GM21515 (cell line): Measurements from ENCODE around the gene SF3B1.
"Not testable (repeated sequence)": the region's sequence is repeated elsewhere in the genome, so short reads cannot be mapped to it uniquely, and the experiment has no call there.

Source experiments
- ATAC-seq: cut with Tn5 transposase; IDR thresholded peaks from one replicate; pipeline ENCODE4 v1.9.1; 2021; ENCODE audit not compliant: unreplicated experiment

Gene SF3B1

DNA sequence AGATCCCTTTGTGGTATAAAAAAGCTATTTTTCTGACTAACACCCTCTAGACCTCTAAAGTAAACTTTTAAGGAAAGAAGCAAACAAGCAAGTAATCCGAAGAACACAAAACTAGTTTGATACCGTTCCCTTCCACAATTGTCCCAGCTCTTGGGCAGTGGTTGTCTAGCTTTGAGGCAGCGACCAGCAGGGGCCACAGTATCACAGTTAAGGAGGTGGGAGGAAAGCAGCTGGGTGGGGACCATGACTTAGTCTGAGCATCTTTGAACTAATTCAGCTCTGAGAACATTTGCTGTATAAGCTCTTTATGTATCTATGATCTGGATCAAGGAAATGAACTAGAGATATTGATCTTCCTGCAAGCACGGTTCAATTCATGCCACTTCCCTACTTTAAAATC, 51.0 kb downstream of the SF3B1 start:
- no peak for ATAC-seq

DNA sequence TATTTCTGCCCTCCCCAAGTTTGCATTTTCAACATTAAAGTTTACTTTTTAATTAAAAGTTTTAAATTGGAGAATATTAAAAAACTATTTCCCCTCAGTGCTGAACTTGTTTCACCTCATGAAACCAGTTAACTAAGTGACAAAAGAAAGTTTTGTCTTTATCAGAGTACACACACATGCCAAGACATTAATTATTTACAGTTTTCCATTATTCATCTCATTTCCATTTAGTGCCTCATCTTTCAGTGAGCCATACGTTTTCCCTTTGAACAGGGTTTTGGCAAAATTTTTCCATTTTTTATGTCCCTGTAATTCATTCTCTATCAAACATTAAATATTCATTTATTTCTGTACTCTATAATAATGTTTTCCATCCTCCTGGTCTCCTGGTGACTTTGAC, 53.2 kb downstream of the SF3B1 start:
- no peak for ATAC-seq

DNA sequence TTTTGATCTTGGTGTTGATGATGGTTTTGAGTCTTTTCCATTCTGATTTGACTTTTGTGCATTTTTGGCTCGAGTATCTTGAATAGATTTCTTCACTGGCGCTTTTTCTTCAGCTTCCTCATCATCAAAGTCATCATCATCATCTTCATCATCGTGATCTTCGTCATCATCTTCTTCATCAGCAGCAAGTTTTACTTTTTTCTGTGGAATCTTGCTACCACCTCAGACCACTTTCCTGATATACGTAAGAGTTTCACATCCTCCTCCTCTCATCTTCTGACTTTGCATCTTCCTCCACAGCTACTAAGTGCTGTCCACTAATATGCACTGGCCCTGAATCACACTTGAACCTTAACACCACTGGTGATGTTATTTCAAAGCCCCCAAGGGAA, 54.9 kb downstream of the SF3B1 start:
- not testable (repeated sequence) for ATAC-seq

DNA sequence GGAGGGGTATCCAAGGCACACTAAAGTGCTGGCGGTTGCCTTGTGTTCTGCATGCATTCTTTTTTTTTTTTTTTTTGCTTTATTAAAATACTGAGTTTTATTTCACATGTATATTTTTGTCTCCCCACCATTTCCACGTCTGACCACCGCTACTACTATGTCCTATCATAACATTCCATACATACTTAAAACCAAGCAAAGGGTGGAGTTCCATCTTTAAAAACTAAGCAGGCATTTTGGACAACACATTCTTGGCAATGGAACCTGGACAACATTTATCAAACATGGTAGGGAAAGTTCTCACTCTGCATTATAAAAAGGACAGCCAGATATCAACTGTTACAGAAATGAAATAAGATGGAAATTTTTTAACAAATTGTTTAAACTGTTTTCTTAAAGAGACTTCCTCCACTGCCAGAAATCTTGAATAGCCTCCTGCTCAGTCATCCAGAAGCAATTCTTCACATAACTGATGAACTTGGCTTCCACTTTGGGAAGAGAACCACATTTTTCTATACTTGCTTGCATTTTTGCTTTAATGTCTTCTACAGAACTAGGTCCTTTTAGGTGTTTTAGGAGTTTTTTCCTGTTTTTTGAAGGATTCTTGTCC, 55.4 kb downstream of the SF3B1 start:
- not testable (repeated sequence) for ATAC-seq

DNA sequence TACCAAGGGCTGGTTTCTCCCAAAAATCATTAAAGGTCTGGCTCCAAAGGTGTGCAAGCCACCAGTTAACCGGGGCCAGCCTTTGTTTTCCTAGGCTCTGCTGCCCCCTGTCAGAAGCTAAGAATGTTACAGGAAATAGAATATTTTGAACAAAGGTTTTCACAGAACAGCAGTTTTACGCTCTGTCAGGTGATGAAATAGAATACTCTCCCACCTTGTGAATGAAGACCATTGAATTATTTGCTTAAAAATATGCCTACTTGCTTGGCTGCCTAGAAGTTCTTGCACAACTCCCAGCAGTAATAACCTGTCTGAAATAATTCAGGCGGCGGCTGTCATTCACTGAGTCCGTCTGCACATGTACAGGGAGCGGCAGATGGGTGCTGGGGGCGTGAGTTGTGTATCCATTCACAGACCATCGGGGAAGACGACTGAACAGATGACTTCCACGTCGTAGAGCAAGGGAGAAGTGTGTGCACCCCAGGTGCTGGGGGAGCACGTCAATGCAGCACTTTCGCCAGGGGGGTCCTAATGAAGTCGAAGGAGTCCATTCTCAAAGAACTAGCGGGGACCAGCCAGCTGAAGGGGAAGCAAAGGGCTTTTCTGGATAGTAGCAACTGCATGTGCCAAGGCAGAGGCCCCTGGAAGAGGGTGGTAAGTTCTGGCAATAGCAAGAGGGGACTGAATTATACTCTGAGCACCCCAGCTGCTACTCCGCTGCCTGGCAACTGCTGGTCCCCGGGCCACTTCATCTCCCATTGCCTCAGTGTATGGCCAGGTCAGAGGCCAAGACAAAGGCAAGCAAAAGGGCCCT, 56.1 kb downstream of the SF3B1 start:
- ATAC-seq = peak; percentile 57

DNA sequence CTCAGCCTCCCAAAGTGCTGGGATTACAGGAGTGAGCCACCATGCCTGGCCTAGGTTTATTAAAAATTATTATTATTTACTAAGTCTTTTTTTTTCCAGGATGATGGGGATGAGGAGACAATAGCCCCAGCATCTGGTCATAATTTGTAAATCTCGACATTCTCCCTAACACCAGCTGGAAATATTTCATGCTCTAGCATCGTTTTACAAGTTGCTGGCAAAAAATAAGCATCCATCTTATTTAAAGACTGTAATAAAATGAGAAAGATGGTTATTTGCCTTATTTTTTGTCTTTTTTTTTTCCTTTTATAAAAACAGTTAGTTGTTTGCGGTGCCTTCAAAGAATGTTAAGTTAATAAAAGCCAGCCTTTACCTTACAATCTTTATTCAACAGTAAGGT, 56.7 kb downstream of the SF3B1 start:
- ATAC-seq = no peak

DNA sequence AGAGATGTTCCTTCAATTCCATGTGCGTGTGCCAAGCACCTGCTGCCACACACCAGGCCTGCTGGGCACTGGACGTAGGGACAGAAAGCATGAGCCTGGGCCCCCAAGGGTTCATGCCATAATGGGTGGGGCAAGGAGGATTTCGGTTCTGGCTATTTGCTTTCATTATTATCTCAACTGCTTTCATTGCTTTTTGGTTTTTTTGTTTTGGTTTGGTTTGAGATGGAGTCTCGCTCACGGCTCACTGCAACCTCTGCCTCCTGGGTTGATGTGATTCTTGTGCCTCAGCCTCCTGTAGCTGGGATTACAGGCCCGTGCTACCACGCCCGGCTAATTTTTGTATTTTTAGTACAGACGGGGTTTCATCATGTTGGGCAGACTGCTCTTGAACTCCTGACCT, 57.2 kb downstream of the SF3B1 start:
- no peak for ATAC-seq

DNA sequence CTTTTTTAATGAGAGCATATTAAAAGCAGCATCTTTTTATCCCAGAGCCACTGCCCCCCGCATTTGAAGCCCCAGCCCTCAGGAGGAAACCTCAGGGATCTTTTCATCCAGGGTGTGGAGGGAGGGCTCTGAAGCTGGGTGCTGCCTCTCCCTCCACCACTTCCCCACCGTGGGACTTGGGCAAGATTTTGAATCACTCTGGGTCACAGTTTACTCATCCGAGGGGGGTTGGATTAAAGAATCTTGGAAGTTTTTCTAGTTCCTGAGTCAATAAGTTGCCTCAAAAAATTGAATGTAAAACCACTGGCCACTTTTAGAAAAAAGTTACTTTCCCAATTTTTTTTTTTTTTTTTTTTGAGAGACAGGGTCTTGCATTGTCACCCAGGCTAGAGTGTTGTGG, 62.2 kb downstream of the SF3B1 start:
- ATAC-seq = no peak

DNA sequence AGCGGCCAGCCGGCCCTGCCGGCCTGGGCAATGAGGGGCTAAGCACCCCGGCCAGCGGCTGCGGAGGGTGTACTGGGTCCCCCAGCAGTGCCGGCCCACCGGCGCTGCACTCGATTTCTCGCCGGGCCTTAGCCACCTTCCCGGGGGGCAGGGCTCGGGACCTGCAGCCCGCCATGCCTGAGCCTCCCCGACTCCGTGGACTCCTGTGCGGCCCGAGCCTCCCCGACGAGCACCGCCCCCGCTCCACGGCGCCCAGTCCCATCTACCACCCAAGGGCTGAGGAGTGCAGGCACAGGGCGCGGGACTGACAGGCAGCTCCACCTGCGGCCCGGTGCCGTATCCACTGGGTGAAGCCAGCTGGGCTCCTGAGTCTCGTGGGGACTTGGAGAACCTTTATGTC, 64.2 kb downstream of the SF3B1 start:
- ATAC-seq = not testable (repeated sequence)

DNA sequence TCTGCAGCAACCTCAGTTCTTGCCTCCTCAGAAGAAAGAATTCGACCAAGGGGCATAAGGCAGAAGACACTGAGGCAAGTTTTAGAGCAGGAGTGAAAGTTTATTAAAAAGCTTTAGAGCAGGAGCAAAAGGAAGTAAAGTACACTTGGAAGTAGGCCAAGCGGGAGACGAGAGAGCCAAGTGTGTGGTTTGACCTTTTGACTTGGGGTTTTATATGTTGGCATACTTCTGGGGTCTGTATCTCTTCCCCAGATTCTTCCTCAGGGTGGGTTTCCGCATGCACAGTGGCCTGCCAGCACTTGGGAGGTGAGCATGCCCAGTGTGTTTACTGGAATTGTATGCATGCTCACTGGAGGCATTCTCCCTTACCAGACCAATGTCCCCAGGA, 64.9 kb downstream of the SF3B1 start:
- ATAC-seq = no peak

DNA sequence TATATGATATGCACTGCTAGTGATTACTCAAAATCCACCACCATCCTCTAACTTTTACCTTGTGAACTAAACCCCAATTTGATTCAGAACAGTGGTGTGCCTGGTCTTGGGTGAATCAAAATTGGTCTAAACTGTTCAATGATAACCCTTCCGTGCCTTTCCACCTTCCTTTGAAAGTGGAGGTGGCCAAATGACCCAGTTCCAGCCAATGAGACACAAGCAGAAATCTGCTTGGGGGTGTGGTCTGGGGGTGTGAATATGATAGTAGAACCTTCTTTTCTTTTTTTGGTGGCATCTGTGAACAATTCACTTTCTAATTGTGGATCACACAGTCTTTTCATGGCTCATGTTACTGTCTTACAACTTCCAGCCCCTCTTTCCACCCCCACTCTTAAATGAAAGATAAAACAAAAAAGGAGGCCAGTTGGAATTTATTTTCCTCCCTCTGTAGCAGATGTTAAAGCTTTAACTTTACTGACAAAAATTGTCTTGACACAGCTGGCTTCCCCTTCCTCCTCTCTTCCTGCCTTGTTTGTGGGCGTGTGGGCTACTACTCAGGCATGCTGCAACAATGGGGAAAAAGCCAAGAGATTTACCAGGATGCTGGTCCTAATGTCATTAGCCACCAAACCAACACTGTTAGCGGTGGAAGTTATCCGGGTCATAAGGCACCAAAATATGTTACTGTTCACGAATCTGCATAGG, 65.4 kb downstream of the SF3B1 start:
- no peak for ATAC-seq

DNA sequence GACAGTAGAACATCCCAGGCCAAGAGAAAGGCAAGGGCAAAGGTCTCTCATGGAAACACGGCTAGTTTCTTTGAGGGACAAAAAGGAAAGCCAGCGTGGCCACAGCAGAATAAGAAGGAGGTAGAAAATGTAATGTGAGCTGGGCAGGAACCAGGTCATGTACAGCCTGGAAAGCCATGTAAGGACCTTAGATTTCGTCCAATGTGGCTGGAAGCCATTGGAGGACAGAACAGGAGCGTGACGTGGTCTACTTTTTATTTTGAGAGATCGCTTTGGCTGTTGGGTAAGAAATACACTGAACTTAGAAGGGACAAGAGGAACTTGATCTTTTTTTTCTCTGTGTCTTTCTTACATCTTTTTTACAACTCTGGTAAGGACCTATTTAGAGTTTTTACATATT, 66.4 kb downstream of the SF3B1 start:
- ATAC-seq = no peak

DNA sequence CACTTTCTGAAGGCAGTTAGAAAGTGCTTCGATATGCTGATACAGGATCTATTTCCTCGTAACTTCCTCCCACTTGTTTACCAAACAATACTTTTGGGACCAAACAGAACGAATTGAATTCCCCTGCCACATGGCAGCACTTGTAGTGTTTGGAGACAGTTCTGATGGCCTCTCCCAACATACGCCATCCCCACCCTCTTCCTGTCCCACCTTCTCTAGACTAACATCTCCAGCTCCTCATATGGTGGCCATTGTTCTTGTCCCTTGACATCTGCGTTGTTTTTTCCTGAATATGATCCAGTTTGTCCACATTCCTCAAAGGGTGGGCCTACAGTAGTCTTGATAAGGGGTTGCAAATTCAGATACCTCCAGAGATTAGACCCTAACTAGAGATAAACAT, 70.8 kb downstream of the SF3B1 start:
- ATAC-seq = no peak

DNA sequence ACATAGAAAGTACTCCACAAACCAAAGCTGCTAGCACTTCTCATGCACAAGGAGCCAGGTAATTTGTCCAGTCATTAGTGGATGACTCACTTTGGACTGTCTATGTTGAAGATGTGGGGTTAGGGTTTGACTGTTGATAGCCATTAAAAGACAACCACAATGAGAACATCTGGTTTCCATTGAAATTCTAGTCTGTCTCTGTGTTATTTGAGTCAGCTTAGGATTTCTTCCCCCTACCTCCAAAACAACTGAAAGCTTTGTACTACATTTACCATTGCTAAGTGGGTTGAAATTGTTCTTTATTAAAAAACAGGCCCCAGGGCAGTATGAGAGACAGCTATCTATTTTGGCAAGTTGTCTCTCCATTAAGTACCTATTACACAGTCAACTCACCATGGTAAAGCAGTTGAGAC, 74.1 kb downstream of the SF3B1 start:
- peak; percentile 52 for ATAC-seq

DNA sequence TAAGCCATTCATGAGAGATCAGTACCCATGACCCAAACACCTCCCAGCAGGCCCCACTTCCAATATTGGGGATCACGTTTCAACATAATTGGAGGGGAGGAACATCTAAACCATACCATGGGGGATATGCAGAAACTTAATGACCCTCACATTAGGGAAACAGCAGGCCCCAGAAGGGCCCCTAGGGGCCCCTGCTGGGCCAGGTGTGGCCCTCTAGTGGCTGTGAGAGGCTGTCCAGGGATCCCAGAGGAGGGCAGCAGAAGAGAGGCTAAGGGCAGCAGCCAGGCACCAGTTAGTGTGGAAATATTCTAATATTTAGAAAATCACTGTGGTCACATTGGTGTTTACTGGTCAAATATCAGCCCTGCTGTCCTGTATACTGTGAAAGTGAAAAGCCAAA, 75.0 kb downstream of the SF3B1 start:
- ATAC-seq = no peak

DNA sequence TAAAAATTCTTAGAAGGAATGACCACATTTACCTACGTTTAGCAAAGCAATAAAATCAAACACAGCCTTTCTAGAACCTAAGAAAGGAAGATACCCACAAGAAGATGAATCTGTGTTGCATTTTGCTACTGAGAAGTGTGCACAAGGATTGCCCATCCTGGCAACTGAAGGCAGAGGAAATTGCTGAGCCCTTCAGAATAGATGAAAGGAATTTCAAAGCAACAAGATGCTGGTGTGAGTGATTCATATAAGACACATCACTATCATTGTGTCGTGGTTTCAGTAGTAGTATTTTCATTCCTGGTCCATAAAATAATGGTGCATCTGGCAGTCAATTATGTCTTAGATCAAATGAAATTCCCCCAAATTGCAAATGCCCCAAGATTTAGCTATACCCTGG, 75.9 kb downstream of the SF3B1 start:
- no peak for ATAC-seq

DNA sequence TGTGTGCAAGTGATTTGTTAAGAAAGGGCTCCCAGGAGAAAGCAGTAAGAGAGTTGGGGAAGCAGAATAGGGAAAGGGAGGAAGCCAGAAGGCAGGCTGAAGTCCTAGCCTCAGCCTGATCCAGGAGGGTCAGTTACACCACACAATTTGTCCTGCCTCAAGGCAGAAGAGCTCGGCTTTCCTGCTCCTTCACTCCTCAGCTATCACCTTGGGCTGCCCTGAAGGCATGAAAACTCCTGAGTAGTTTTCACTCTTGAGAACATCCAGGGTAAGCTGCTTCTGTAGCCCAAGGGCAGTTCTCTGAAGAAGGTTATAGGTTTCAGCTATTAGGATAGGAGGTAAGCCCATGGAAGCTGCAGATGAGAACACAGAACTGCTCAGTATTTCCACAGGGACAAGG, 76.8 kb downstream of the SF3B1 start:
- no peak for ATAC-seq

DNA sequence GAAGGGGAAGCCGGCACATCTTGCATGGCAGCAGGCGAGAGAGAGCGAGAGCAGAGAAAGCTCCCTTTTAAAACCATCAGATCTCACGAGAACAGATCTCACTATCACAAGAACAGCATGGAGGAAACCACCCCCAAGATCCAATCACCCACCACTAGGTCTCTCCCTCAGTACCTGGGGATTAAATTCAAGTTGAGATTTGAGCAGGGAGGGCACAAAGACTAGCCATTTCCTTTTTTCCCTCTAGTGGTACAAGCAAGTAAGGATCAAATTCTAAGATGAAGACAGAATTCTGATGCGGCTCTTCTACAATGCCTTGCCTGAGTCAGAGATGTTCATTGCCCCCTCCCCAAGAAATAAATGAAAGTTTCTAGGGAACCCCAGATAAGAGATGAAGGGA, 78.7 kb downstream of the SF3B1 start:
- no peak for ATAC-seq

DNA sequence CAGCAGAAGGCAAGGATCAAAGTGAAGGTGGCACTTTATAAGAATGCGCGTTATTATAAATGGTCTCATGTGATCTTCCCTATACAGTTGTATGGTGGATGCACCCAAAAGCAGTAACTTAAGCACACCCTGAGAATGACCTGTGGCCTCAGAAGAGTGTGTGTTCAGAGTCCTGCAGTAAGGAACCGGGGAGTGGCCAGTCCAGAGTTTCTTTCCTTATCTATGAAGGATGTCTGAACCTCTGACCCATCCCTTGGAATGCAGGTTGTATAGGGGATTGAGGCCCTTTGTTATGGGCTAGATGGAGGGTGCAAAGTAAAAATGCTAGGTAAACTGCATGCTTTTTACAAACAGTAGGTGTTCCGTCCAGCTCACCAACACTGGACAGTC, 80.7 kb downstream of the SF3B1 start:
- no peak for ATAC-seq

DNA sequence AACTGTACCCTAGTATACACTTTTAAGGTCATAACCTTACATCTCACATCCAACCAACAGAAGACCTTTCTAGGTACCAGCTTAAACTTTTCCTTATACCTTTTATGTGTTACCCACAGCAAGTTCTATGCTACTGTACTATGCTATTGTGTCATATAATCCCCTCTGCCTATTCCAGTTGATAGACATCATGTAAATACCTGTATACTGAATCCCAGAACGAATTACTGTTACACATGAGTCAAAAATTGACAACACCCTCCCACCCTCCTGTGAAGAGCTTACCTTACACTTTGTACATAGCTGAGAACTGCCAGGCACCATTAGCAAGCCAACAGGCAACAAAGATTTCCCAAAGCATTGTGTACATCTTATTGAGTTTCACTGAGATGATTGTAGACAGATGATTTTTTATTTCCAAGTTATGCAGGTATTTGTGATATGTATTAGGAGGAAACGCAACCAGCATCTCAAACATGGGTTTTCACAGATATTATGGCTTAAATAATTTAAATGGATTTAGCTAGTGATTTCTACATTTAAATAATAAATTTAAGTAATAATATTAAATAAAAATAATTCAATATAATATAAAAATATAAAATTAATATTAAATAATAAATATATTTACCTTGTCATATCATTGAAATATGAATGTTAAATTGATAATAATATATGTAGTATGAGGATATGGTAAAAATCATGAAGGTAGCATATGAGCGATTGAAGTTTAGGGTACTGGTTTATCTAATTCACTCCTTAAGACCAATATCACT, 81.2 kb downstream of the SF3B1 start:
- no peak for ATAC-seq

DNA sequence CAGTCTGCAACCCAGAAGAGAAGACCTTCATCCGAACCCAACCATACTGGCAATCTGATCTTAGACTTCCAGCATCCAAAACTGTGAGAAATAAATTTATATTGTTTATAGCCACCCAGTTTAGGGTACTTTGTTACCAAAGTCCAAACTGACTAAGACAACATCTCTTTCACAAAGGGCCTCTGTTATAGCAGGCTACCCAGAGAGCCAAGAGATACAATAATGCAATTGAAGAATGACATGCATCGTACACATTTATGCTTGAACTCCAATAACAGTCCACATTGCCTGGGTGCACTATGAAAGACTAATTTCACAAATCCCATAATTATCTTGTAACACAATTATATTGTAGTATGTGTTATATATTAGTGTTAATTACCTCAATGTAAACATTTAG, 85.1 kb downstream of the SF3B1 start:
- ATAC-seq = no peak
